Stimulated activated CD8-positive, alpha-beta memory T cell treated with anti-CD3 and anti-CD28 coated beads, Interleukin-12 subunit alpha, Interleukin-12 subunit beta, amount 100 ng/mL, for 1 hour (primary cell): ENCODE measurements around the gene CELA2B.
"Not testable (repeated sequence)": the region's sequence is repeated elsewhere in the genome, so short reads cannot be mapped to it uniquely, and the experiment has no call there.

ENCODE experiments used
- DNase-seq: peaks from one replicate; pipeline ENCODE4 v3.0.0-alpha.2; 2020; ENCODE audit warnings: low read depth

CELA2B gene

GRCh38 chr1:15445390-15446122 is 30.3 kb upstream of the CELA2B start:
- DNase-seq = no peak

GRCh38 chr1:15446212-15446611 is 29.7 kb upstream of the CELA2B start:
- DNase-seq = no peak

- DNase-seq = no peak
These were observed 26.9 kb upstream of the CELA2B start for GRCh38 chr1:15448877-15449462.

- DNase-seq = no peak
These were observed 26.3 kb upstream of the CELA2B start for GRCh38 chr1:15449567-15449966.

DNA sequence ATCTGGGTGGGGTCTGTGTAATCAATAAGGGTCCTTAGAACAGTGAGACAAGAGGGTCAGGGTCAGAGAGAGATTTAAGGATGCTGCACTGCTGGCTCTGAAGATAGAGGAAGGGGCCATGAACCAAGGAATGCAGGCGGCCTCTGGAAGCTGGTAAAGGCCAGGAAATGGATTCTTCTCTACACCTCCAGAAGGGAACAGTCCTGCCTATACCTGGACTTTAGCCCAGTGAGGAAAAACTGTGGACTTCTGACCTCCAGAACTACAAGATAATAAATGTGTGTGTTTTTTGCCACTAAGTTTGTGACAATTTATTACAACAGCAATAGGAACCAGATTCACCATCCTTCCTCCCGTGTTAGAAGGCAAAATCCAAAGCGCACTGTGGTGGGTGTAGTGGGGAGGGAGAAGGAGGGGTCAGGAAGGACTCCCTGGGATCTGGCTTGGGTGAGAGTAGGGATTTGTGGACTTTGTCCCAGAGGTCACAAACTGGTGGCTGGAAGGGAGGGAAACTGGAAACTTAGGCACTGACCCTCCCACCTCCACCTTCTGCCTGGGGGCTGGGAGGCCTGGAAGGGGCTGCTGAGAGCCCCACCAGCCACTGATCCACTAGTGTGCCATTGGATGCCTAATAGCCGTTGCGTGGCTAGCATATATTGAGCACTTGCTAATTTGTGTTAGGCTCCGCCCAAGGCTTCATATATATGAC is 24.7 kb upstream of the CELA2B start:
- no peak for DNase-seq

DNA sequence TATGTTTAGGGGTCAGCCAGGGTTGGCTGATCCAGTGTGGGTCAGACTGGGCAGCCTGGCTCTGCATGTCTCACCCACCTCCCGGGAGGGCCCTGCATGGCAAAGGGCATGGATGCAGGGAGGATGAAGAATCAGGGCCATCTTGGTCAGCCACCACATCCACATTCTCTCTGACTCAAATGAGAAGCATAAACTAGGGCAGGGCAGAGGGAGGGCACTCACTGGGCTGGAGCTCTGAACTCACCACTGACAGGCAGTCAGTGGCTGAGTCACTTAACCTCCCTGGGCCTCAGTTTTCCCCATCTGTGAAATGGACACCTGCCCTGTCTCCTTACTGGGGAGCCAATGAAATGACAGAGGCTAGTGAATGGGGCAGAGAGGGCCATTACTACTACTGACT is 23.7 kb upstream of the CELA2B start:
- no peak for DNase-seq

DNA sequence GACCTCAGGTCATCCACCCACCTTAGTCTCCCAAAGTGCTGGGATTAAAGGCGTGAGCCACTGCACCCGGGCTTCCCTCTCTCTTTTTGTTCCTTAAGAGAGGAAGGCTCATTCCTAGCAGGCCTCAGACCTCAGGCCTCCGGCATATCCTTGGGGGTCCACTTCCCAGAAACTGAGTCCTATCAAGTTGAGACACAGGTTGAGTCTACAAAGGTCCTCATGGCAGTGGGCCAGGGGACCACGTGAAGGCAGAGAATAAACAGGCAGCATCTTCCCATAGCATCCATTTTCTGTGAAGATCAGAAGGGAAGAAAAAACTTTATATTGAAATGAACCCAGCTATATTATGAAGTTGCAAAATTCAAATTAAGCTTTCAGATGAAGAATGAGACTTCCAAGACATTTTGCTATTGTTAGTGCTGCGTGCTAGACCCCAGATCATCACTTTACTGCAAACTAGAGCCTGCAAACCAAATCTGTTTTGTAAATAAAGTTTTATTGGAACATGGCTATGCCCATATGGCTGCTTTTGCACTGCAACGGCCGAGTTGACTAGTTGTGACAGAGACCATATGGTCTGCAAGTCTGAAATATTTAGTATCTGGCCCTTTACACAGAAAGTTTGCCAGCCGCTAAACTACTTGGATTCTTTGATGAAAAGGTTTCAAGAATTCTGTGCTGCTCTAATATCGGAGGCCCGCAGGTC is 22.9 kb upstream of the CELA2B start:
- no peak for DNase-seq

DNA sequence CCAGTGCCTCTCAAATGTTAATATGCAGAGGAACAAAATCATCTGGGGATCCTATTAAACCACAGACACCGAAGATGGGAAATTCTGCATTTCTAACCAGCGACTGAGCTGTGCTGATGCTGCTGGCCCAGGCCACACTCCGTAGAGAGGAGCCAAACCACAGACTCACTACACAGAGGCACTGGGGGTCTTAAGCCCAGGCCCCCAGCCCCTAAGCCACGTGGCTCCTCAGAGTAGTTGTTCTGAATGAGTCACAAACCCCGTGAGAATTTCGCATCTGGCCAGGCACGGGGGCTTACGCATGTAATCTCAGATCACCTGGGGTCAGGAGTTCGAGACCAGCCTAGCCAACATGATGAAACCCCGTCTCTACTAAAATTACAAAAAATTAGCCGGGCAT is 22.2 kb upstream of the CELA2B start:
- no peak for DNase-seq

DNA sequence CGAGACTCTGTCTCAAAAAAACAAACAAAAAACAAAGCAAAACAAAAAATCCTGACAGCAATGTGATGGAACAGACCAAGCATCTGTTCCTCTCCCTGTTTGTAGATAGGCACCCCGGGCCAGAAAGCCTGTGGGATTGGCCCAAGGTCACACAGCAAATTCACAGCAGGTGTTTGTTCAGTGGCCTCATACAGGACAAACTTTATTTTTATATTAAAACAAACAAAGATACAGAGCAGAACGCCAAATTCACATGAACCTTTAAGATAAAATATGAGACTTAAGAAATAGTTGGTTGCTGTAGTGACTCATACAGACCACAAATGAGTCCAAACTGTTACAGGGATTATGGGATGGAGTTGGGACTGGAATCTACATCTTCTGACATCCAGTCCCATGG is 21.6 kb upstream of the CELA2B start:
- no peak for DNase-seq

GRCh38 chr1:15455522-15455921 is 20.4 kb upstream of the CELA2B start:
- no peak for DNase-seq

DNA sequence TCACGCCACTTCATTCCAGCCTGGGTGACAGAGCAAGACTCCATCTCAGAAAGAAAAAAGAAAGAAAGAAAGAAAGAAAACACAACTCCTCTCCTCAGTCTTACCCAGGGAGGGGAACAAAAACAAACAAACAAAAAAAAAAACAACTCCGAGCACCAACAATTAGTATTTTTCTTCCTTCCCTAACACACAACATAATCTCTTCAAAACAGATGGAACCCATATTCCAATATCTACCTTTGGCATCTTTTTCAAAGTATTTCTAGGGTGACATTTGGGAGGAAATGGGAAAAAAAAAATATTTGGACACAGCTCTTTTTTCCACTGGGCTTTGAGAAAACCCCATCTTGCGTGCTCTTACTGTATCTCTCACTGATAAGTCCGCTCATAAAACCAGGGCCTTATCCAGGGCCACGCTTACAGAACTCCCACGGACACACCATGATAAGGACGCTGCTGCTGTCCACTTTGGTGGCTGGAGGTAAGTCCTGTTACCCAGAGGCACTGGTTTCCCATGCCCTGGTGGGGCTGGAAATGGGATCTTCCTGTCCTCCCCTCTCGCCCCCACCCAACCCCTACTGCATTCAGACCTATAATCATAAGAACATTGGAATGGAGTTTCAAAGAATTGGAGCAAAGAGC is 19.5 kb upstream of the CELA2B start, which contains the start of gene CELA2A:
CELA2A (plus strand) TSS at position 420 of the 642 bp plus-strand sequence; CDS start at position 442, 22 bp downstream.
- DNase-seq = no peak

GRCh38 chr1:15457585-15457984 is 18.3 kb upstream of the CELA2B start:
- no peak for DNase-seq

DNA sequence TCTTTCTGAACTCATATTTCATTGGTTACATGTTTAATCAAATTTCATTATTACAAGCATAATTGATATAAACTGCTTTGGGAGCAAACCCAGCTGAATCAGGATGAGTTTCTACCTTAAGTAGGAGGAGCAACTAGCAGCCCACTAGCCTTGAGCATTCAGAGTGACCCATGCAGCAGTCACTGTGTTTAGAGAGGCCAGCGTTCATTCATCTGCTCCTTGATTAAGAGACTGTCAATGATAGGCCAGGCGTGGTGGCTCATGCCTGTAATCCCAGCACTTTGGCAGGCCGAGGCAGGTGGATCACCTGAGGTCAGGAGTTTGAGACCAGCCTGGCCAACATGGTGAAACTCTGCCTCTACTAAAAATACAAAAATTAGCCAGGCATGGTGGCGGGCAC is 17.5 kb upstream of the CELA2B start:
- DNase-seq = not testable (repeated sequence)

- DNase-seq = no peak
These were observed 15.9 kb upstream of the CELA2B start for GRCh38 chr1:15459771-15460707.

DNA sequence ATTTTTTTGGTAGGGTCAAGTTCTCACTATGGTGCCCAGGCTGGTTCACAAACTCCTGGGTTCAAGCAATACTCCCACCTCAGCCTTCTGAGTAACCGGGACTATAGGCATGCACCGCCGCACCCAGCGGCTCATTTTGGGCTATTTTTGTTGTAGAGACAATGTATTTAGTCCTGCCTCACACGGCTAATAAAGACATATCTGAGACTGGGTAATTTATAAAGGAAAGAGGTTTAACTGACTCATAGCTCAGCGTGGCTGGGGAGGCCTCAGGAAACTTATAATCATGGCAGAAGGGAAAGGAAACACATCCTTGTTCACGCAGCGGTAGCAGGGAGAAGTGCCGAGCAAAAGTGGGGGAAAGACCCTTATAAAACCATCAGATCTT is 15.2 kb upstream of the CELA2B start:
- DNase-seq = no peak

DNA sequence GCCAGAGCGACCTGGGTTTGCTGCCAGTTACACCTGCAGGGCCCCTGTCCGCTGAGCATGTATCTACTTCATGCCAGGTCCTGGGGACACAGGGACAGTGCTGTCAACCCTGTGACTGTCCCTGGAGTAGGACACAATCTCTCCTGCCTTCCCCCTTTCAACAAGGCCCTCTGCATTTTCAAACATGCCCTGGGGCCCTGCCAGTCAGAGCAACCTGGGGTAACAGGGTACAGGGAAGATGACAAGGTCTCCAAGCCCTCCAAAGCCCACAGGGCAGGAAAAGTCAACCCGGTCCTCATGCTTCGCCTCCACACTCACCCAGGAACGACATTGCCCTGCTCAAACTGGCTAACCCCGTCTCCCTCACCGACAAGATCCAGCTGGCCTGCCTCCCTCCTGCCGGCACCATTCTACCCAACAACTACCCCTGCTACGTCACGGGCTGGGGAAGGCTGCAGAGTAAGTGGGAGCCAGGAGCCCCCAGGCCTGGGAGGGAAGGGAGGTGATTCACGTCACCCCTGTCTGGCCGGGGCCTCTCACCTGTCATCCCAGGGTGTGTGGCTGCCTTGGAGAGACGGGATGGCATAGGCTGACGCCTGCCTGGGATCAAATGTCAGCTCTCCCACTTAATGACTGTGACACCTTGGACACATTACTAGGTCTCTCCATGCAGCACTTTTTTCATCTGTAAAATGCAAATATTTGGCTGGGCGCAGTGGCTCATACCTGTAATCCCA is 12.7 kb upstream of the CELA2B start:
- DNase-seq = not testable (repeated sequence)

GRCh38 chr1:15463926-15464322 is 12.0 kb upstream of the CELA2B start:
- DNase-seq = not testable (repeated sequence)

- no peak for DNase-seq
These were observed 10.2 kb upstream of the CELA2B start for GRCh38 chr1:15465674-15466073.

DNA sequence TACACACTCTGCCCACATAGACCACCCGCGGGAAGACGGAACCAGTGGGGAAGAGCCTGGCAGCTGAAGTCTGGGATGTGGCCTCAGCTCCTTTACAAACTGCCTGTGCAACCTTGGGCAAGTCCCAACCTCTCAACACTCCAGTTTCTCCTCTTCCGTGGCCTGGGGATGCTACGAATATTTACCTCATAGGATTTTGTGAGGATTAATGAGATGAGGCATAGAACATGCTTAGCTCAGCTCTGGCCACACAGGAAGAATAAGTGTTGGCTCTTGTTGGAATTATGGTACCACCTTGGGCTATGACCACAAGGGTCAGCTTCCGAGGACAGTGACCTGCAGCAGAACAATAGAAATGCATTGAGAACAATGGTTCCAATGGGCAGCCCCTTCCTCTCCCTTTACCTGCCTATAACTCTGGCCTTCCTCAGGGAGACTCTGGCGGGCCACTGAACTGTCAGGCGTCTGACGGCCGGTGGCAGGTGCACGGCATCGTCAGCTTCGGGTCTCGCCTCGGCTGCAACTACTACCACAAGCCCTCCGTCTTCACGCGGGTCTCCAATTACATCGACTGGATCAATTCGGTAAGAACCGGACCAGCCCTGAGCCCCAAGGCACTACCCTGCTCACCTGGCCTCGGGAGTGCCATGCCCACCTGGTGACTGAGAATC is 8.8 kb upstream of the CELA2B start:
- not testable (repeated sequence) for DNase-seq

DNA sequence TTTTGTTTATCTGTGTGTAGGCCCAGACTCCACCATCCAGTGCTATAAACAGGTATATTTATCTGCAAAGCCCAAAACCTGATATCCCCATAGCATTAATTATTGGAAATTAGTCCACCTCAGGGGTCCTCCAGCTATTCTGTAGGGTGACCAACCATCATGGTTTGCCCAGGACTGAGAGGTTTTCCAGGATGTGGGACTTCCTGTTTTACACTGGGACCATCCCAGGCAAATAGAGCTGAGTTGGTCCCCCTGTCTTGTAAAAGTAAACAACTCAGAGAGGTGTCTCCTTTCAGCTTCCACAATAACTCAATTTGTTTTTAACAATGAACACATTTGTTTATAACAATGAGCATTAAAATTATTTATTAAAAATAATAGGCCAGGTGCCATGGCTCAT is 7.8 kb upstream of the CELA2B start:
- DNase-seq = no peak
